ENCODE measurements around the gene NCKAP5. TPM values are rescaled to one million over a fixed set of nuclear protein-coding genes. Genes with fewer than 3 reads are reported as not detected.

NCKAP5 gene
- total RNA-seq, 1 donor from 2014 or later, result 27.9 TPM

DNA sequence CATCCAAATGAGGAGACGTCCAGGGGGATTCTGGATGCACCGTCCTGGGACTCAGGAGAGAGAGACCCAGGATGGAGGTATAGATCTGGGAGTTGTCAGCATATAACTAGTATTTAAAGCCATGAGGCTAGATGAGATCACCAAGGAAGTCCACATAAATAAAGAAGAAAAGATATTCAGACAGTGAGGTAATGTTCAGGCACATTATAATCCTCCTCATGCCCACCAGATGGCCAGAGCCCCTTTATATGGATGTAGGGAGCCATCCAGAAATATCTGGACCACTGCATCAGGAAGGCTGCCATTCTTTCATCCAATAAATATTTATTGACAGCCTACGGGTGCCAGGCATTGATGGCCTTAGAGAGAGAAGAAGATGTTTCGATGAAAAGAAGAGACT lies 21.2 kb upstream of the NCKAP5 start:
- no peak for DNase-seq (ENCODE audit: low read depth, low spot score)
- TF ChIP-seq, protein P1, sequence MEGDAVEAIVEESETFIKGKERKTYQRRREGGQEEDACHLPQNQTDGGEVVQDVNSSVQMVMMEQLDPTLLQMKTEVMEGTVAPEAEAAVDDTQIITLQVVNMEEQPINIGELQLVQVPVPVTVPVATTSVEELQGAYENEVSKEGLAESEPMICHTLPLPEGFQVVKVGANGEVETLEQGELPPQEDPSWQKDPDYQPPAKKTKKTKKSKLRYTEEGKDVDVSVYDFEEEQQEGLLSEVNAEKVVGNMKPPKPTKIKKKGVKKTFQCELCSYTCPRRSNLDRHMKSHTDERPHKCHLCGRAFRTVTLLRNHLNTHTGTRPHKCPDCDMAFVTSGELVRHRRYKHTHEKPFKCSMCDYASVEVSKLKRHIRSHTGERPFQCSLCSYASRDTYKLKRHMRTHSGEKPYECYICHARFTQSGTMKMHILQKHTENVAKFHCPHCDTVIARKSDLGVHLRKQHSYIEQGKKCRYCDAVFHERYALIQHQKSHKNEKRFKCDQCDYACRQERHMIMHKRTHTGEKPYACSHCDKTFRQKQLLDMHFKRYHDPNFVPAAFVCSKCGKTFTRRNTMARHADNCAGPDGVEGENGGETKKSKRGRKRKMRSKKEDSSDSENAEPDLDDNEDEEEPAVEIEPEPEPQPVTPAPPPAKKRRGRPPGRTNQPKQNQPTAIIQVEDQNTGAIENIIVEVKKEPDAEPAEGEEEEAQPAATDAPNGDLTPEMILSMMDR (conservative IDR thresholded peaks at IDR 0.05), result no peak
- H3K4me1 Mint-ChIP-seq, result peaks cover 32% of the 10 kb centered on the region
- H3K9me3 Mint-ChIP-seq, result peaks cover 2% of the 10 kb centered on the region
- peaks cover 8% of the 10 kb centered on the region for H3K36me3 Mint-ChIP-seq (ENCODE audit: low read depth)
- no peak overlapping the region for H3K27ac Mint-ChIP-seq (ENCODE audit: unreplicated experiment)
- H3K4me3 Mint-ChIP-seq, result no peak overlapping the region
- H3K27me3 Mint-ChIP-seq (ENCODE audit: low read depth), result no peaks in the 10 kb centered on the region

DNA sequence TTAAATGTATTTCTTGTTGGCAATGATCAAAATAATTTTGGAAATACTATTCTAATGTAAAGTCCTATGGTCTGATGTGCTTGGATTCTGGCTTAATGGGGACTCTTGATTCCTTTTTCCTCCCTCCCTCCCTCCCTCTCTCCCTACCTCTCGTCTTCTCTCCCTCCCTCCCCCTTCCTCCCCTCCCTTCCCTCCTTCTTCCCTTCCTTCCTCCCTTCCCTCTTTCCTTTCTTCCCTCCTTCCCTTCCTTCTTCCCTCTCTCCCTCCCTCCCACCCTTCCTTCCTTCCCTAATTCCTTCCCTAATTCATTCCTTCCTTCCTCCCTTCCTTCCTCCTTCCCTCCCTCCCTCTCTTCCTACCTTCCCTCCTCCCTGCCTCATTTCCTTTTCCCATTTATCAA lies 19.9 kb upstream of the NCKAP5 start:
- TF ChIP-seq, protein P1 (conservative IDR thresholded peaks at IDR 0.05), result no peak
- no peak for DNase-seq (ENCODE audit: low read depth, low spot score)
- no peaks in the 10 kb centered on the region for H3K27me3 Mint-ChIP-seq (ENCODE audit: low read depth)
- no peaks in the 10 kb centered on the region for H3K36me3 Mint-ChIP-seq (ENCODE audit: low read depth)
- H3K4me3 Mint-ChIP-seq, result no peak overlapping the region
- peaks cover 27% of the 10 kb centered on the region for H3K4me1 Mint-ChIP-seq
- no peak overlapping the region for H3K27ac Mint-ChIP-seq (ENCODE audit: unreplicated experiment)
- no peaks in the 10 kb centered on the region for H3K9me3 Mint-ChIP-seq

DNA sequence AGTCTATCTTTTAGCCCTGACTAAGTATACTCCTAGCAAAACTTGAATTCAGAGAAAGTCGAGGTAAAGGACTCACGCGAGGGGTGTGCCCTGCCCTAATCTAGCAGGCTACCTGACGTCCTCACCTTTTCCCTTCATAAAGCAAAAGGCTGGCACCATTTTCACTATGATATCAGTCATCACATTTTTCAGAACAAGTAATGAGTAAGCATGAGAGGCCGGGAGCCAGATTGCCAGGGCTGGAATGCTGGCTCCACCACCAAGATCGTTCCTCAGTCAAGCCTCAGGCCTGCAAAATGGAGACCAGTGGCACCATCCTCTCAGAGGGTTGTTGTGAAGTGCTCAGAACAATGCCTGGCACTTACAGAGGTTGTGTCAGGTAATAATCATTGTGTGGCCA lies 18.7 kb upstream of the NCKAP5 start:
- no peak for DNase-seq (ENCODE audit: low read depth, low spot score)
- Mint-ChIP-seq H3K4me1 (peaks cover 22% of the 10 kb centered on the region), H3K27me3 (ENCODE audit: low read depth) (no peaks in the 10 kb centered on the region), H3K9me3 (no peaks in the 10 kb centered on the region), H3K27ac (ENCODE audit: unreplicated experiment) (no peak overlapping the region), H3K4me3 (no peak overlapping the region), H3K36me3 (ENCODE audit: low read depth) (no peaks in the 10 kb centered on the region)
- TF ChIP-seq, protein P1 (conservative IDR thresholded peaks at IDR 0.05), result no peak

DNA sequence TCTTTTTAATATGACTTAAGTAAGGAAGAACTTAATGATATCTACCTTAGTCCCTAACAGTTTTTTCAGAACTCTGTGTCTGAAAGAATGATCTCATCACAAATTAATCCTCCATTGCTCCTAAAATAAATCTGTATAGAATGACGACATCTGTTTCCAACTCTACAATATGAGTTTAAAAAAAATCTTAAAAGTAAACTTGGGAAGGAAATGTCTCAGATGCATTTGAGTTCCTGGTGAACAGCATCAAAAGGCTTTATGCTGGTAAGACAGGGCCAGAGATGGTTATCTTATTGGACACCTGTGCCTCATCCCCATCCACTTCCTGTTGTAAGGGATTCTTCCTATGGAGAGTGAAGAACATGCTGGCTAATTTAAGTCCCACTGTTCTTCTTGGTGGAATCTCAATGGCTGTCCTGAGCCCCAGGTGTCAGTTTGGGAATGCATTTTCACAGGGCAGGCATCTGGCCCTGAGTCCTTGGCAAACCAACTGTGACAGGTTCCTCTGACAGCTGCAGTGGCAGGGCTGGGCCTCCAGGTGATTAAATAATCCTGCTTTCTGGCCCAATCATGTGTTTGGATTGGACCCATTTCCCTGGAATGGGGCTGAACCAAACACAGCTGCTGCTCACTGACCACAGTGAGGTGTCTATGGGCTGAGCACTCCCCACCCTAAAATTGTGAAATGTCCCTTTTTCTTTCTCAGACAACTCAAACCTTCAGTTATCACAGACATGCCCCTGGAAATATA lies 12.9 kb upstream of the NCKAP5 start:
- TF ChIP-seq, protein P1 (conservative IDR thresholded peaks at IDR 0.05), result peak; percentile 21
- H3K27me3 Mint-ChIP-seq (ENCODE audit: low read depth), result no peaks in the 10 kb centered on the region
- H3K27ac Mint-ChIP-seq (ENCODE audit: unreplicated experiment), result no peak overlapping the region
- DNase-seq (ENCODE audit: low read depth, low spot score), result no peak
- H3K9me3 Mint-ChIP-seq, result no peaks in the 10 kb centered on the region
- no peaks in the 10 kb centered on the region for H3K36me3 Mint-ChIP-seq (ENCODE audit: low read depth)
- H3K4me3 Mint-ChIP-seq, result no peak overlapping the region
- peaks cover 22% of the 10 kb centered on the region for H3K4me1 Mint-ChIP-seq

DNA sequence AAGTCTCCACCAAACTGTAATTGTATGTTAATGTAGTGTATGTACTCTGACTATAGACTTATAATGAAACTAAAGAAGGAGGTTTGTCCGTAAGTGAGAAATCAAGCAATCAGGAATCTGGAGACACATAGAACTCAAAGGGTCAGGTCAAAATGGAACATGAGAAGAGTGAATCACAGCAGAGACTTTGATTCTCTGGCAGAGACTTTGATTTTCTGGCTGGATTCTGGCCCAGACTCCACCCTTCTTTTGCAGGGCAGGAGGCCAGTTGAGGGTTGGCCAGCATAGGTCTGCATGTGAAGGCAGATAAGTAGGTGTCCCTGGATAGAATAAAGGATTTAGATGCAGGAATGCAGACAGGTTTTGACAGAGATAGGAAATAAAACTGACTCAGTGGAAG lies 11.0 kb upstream of the NCKAP5 start:
- Mint-ChIP-seq H3K27me3 (ENCODE audit: low read depth) (no peaks in the 10 kb centered on the region), H3K9me3 (no peaks in the 10 kb centered on the region), H3K4me3 (no peak overlapping the region), H3K27ac (ENCODE audit: unreplicated experiment) (no peak overlapping the region), H3K4me1 (peaks cover 22% of the 10 kb centered on the region), H3K36me3 (ENCODE audit: low read depth) (no peaks in the 10 kb centered on the region)
- TF ChIP-seq, protein P1 (conservative IDR thresholded peaks at IDR 0.05), result no peak
- no peak for DNase-seq (ENCODE audit: low read depth, low spot score)

All from neural crest cell (in vitro differentiated cells).